Osteoblast (primary cell): ENCODE measurements around the gene NFATC1. TPM values are rescaled to one million over a fixed set of nuclear protein-coding genes. Genes with fewer than 3 reads are reported as not detected.

ENCODE experiments used
- DNase-seq: peaks from one replicate; pipeline ENCODE4 v3.0.0; 2011; ENCODE audit warnings: low spot score, mixed read lengths; ENCODE audit not compliant: insufficient read length; ENCODE audit errors: missing footprints
- H2AFZ ChIP-seq: 2 replicates; pipeline ENCODE4 v1.6.0; 2011; ENCODE audit warnings: mild to moderate bottlenecking, low read length
- H3K27ac ChIP-seq: 2 replicates; pipeline ENCODE4 v1.5.1; 2011; ENCODE audit warnings: mild to moderate bottlenecking, low read depth, low read length, moderate library complexity
- H3K27me3 ChIP-seq: 2 replicates; pipeline ENCODE4 v1.6.0; 2012; ENCODE audit warnings: mild to moderate bottlenecking, control low read depth, inconsistent platforms, low read length, moderate library complexity; ENCODE audit not compliant: insufficient read depth
- H3K36me3 ChIP-seq: 2 replicates; pipeline ENCODE4 v1.5.1; 2011; ENCODE audit warnings: mild to moderate bottlenecking, low read length, control low read depth, moderate library complexity; ENCODE audit not compliant: insufficient read depth
- H3K4me1 ChIP-seq: 2 replicates; pipeline ENCODE4 v1.5.1; 2011; ENCODE audit warnings: mild to moderate bottlenecking, low read length, control low read depth, moderate library complexity; ENCODE audit not compliant: insufficient read depth
- H3K4me2 ChIP-seq: 2 replicates; pipeline ENCODE4 v1.6.0; 2011; ENCODE audit warnings: mild to moderate bottlenecking, low read length; ENCODE audit not compliant: insufficient read depth
- H3K4me3 ChIP-seq: fragments of 200-600 bp; sonication (generic); 3 replicates; pipeline ENCODE4 v1.5.1; 2012; ENCODE audit warnings: mild to moderate bottlenecking, low read length, inconsistent platforms; ENCODE audit not compliant: insufficient read depth
- H3K79me2 ChIP-seq: 2 replicates; pipeline ENCODE4 v1.6.0; 2012; ENCODE audit warnings: mild to moderate bottlenecking, low read length, control low read depth, inconsistent platforms; ENCODE audit not compliant: insufficient read depth
- H3K9me3 ChIP-seq: 2 replicates; pipeline ENCODE4 v1.5.1; 2011; ENCODE audit warnings: low read depth, low read length, control low read depth
- H4K20me1 ChIP-seq: 2 replicates; pipeline ENCODE4 v1.6.0; 2012; ENCODE audit warnings: mild to moderate bottlenecking, low read length, control low read depth; ENCODE audit not compliant: insufficient read depth
- CTCF ChIP-seq: IDR thresholded peaks from 2 replicates; pipeline ENCODE4 v1.5.1; 2011; ENCODE audit warnings: mild to moderate bottlenecking, low read depth, low read length, moderate library complexity; ENCODE audit errors: extremely low read depth
- total RNA-seq: library from RNA; depleted of rRNA; stranded (reverse); fragments of >200 nt; gene quantifications from 2 replicates; pipeline ENCODE4 v1.2.3, GENCODE V29; 2012

NFATC1 gene
- total RNA-seq, 1 donor: 6.2 TPM

GRCh38 chr18:79558933-79559416, 163.2 kb downstream of the NFATC1 start:
- TF ChIP-seq CTCF: no peak
- Histone ChIP-seq H3K4me2 (no peak overlapping the region), H3K9me3 (no peaks in the 10 kb centered on the region), H3K27me3 (no peaks in the 10 kb centered on the region), H3K36me3 (no peaks in the 10 kb centered on the region), H3K4me3 (no peak overlapping the region), H2AFZ (no peak overlapping the region), H3K4me1 (no peaks in the 10 kb centered on the region), H4K20me1 (no peaks in the 10 kb centered on the region), H3K79me2 (no peaks in the 10 kb centered on the region), H3K27ac (no peak overlapping the region)
- no peak for DNase-seq

- no peak for TF ChIP-seq CTCF
- Histone ChIP-seq H3K4me2 (no peak overlapping the region), H3K4me3 (no peak overlapping the region), H3K79me2 (no peaks in the 10 kb centered on the region), H3K27me3 (no peaks in the 10 kb centered on the region), H3K27ac (no peak overlapping the region), H3K36me3 (no peaks in the 10 kb centered on the region), H4K20me1 (no peaks in the 10 kb centered on the region), H3K9me3 (no peaks in the 10 kb centered on the region), H3K4me1 (no peaks in the 10 kb centered on the region), H2AFZ (no peak overlapping the region)
- DNase-seq: no peak
Measured at GRCh38 chr18:79559436-79559835, 163.7 kb downstream of the NFATC1 start.

- H3K27me3 ChIP-seq: no peaks in the 10 kb centered on the region
- no peaks in the 10 kb centered on the region for H3K9me3 ChIP-seq
- H3K27ac ChIP-seq: no peak overlapping the region
- H3K36me3 ChIP-seq: no peaks in the 10 kb centered on the region
- H3K4me1 ChIP-seq: no peaks in the 10 kb centered on the region
- no peak overlapping the region for H3K4me2 ChIP-seq
- no peaks in the 10 kb centered on the region for H3K79me2 ChIP-seq
- no peaks in the 10 kb centered on the region for H4K20me1 ChIP-seq
- H3K4me3 ChIP-seq: no peak overlapping the region
- no peak for DNase-seq
- TF ChIP-seq CTCF: no peak
- H2AFZ ChIP-seq: no peak overlapping the region
Measured at GRCh38 chr18:79560042-79560860, 164.5 kb downstream of the NFATC1 start.

GRCh38 chr18:79560861-79561210, 165.1 kb downstream of the NFATC1 start:
- no peak for DNase-seq
- no peaks in the 10 kb centered on the region for H3K4me1 ChIP-seq
- no peaks in the 10 kb centered on the region for H3K27me3 ChIP-seq
- H3K9me3 ChIP-seq: no peaks in the 10 kb centered on the region
- H3K36me3 ChIP-seq: no peaks in the 10 kb centered on the region
- no peak overlapping the region for H3K4me3 ChIP-seq
- no peak overlapping the region for H3K27ac ChIP-seq
- H4K20me1 ChIP-seq: no peaks in the 10 kb centered on the region
- no peak overlapping the region for H3K4me2 ChIP-seq
- no peak overlapping the region for H2AFZ ChIP-seq
- H3K79me2 ChIP-seq: no peaks in the 10 kb centered on the region
- TF ChIP-seq CTCF: no peak
